Right atrium auricular region (tissue), 2 donors: ENCODE data around the gene GATA3. TPM values are rescaled to one million over a fixed set of nuclear protein-coding genes. Genes with fewer than 3 reads are reported as not detected.

Experiments used
- DNase-seq: peaks from one replicate; pipeline ENCODE4 v3.0.0-alpha.2; 2019; ENCODE audit warnings: low spot score
- H3K27ac ChIP-seq, 2 donors: fragments of 200-600 bp; sonication (generic); 1 replicate in 1 of 2; 2 replicates in 1 of 2; pipeline ENCODE4 v1.5.1; 2016 to 2019
- H3K27me3 ChIP-seq, 2 donors: fragments of 200-600 bp; sonication (generic); one replicate each; pipeline versions ENCODE4 v1.5.1 to v1.6.0; 2017 to 2019
- H3K36me3 ChIP-seq: fragments of 200-600 bp; sonication (generic); one replicate; pipeline ENCODE4 v1.5.1; 2016
- H3K4me1 ChIP-seq, 2 donors: fragments of 200-600 bp; sonication (generic); one replicate each; pipeline versions ENCODE4 v1.5.1 to v1.6.0; 2017 to 2019
- H3K4me3 ChIP-seq, 2 donors: fragments of 200-600 bp; sonication (generic); 1 replicate in 1 of 2; 2 replicates in 1 of 2; pipeline ENCODE4 v1.5.1; 2017 to 2019; ENCODE audit warnings: mild to moderate bottlenecking in 1 of 2, moderate library complexity in 1 of 2
- H3K9me3 ChIP-seq, 2 donors: fragments of 200-600 bp; sonication (generic); one replicate each; pipeline ENCODE4 v1.5.1; 2019
- CTCF ChIP-seq, 2 donors: fragments of 200-600 bp; sonication (generic); IDR thresholded peaks; one replicate each; pipeline ENCODE4 v1.5.1; 2019; ENCODE audit warnings: antibody characterized with exemption in 2 of 2
- total RNA-seq, 2 donors: library from RNA; depleted of rRNA; stranded (reverse); fragments of >200 nt; gene quantifications; one replicate each; pipeline ENCODE4 v1.1.0, GENCODE V29; 2016

The GATA3 gene
- total RNA-seq, 2 donors from 2014 or later = 0.52 to 1.4 TPM

GRCh38 chr10:8069627-8070026 is 15.1 kb downstream of the GATA3 start:
- H3K36me3 ChIP-seq = no peaks in the 10 kb centered on the region
- no peak for DNase-seq

GRCh38 chr10:8070440-8070839 is 16.0 kb downstream of the GATA3 start:
- Histone ChIP-seq H3K4me1 (no peaks in the 10 kb centered on the region), H3K27ac (no peak overlapping the region), H3K27me3 (no peaks in the 10 kb centered on the region), H3K9me3 (no peaks in the 10 kb centered on the region), H3K4me3 (no peak overlapping the region), H3K36me3 (no peaks in the 10 kb centered on the region)
- DNase-seq = no peak
- no peak for TF ChIP-seq CTCF (IDR thresholded peaks at IDR 0.05)

More at GRCh38 chr10:8069627-8070026, 15.1 kb downstream of the GATA3 start:
- Histone ChIP-seq H3K4me3 (no peak overlapping the region), H3K9me3 (no peaks in the 10 kb centered on the region), H3K27me3 (no peaks in the 10 kb centered on the region), H3K4me1 (no peaks in the 10 kb centered on the region), H3K27ac (no peak overlapping the region)
- TF ChIP-seq CTCF (IDR thresholded peaks at IDR 0.05) = no peak

GRCh38 chr10:8071006-8071405 is 16.5 kb downstream of the GATA3 start:
- Histone ChIP-seq H3K27me3 (no peaks in the 10 kb centered on the region), H3K27ac (no peak overlapping the region), H3K4me3 (no peak overlapping the region), H3K9me3 (no peaks in the 10 kb centered on the region), H3K4me1 (no peaks in the 10 kb centered on the region), H3K36me3 (no peaks in the 10 kb centered on the region)
- DNase-seq = no peak
- no peak for TF ChIP-seq CTCF (IDR thresholded peaks at IDR 0.05)

- H3K9me3 ChIP-seq = no peaks in the 10 kb centered on the region
- H3K36me3 ChIP-seq = no peaks in the 10 kb centered on the region
- no peak overlapping the region for H3K27ac ChIP-seq
- DNase-seq = no peak
- H3K4me1 ChIP-seq = no peaks in the 10 kb centered on the region
- H3K27me3 ChIP-seq = no peaks in the 10 kb centered on the region
- no peak overlapping the region for H3K4me3 ChIP-seq
- TF ChIP-seq CTCF (IDR thresholded peaks at IDR 0.05) = no peak
Observed at GRCh38 chr10:8071666-8072065, 17.2 kb downstream of the GATA3 start.

GRCh38 chr10:8072211-8072610 is 17.7 kb downstream of the GATA3 start:
- Histone ChIP-seq H3K4me3 (no peak overlapping the region), H3K27ac (no peak overlapping the region), H3K36me3 (no peaks in the 10 kb centered on the region), H3K9me3 (no peaks in the 10 kb centered on the region), H3K27me3 (no peaks in the 10 kb centered on the region), H3K4me1 (no peaks in the 10 kb centered on the region)
- TF ChIP-seq CTCF (IDR thresholded peaks at IDR 0.05) = no peak
- no peak for DNase-seq

- H3K27ac ChIP-seq = no peak overlapping the region
- no peaks in the 10 kb centered on the region for H3K9me3 ChIP-seq
- no peaks in the 10 kb centered on the region for H3K27me3 ChIP-seq
- DNase-seq = no peak
- TF ChIP-seq CTCF (IDR thresholded peaks at IDR 0.05) = no peak
- H3K36me3 ChIP-seq = no peaks in the 10 kb centered on the region
- no peaks in the 10 kb centered on the region for H3K4me1 ChIP-seq
- H3K4me3 ChIP-seq = no peak overlapping the region
Observed at GRCh38 chr10:8073691-8074416, 19.4 kb downstream of the GATA3 start.
